ENCODE data around the gene TBC1D9.
A peak's percentile ranks its signal among the peaks of the same experiment; 100 is the strongest.
"Not testable (repeated sequence)": the region's sequence is repeated elsewhere in the genome, so short reads cannot be mapped to it uniquely, and the experiment has no call there.

Gene TBC1D9

GRCh38 chr4:140756319-140757231, at the start of gene TBC1D9:
Gene TBC1D9, minus strand, starts transcription at chr4:140756385. Its CDS starts 340 bp downstream, at chr4:140756045.
- peak; percentile 90 for DNase-seq

- no peak for DNase-seq
Measured at GRCh38 chr4:140805293-140805692, 49.1 kb upstream of the TBC1D9 start.

- DNase-seq = no peak
Measured at GRCh38 chr4:140802591-140802990, 46.4 kb upstream of the TBC1D9 start.

GRCh38 chr4:140800666-140801065, 44.5 kb upstream of the TBC1D9 start:
- no peak for DNase-seq

- no peak for DNase-seq
Measured at GRCh38 chr4:140799686-140800225, 43.6 kb upstream of the TBC1D9 start.

GRCh38 chr4:140793291-140793690, 37.1 kb upstream of the TBC1D9 start:
- no peak for DNase-seq

- DNase-seq = peak; percentile 11
Measured at GRCh38 chr4:140790765-140791164, 34.6 kb upstream of the TBC1D9 start.

- DNase-seq = no peak
Measured at GRCh38 chr4:140790171-140790570, 34.0 kb upstream of the TBC1D9 start.

GRCh38 chr4:140789759-140790158, 33.6 kb upstream of the TBC1D9 start:
- DNase-seq = peak; percentile 47

GRCh38 chr4:140782787-140783186, 26.6 kb upstream of the TBC1D9 start:
- DNase-seq = not testable (repeated sequence)

GRCh38 chr4:140781596-140781995, 25.4 kb upstream of the TBC1D9 start:
- DNase-seq = no peak

- DNase-seq = no peak
Measured at GRCh38 chr4:140777894-140778293, 21.7 kb upstream of the TBC1D9 start.

- DNase-seq = no peak
Measured at GRCh38 chr4:140777386-140777785, 21.2 kb upstream of the TBC1D9 start.

- DNase-seq = no peak
Measured at GRCh38 chr4:140776556-140776955, 20.4 kb upstream of the TBC1D9 start.

- DNase-seq = no peak
Measured at GRCh38 chr4:140774956-140775355, 18.8 kb upstream of the TBC1D9 start.

GRCh38 chr4:140774510-140774909, 18.3 kb upstream of the TBC1D9 start:
- no peak for DNase-seq

- DNase-seq = no peak
Measured at GRCh38 chr4:140769209-140769608, 13.0 kb upstream of the TBC1D9 start.

- no peak for DNase-seq
Measured at GRCh38 chr4:140764785-140765392, 8.7 kb upstream of the TBC1D9 start.

GRCh38 chr4:140762202-140762601, 6.0 kb upstream of the TBC1D9 start:
- DNase-seq = no peak

- DNase-seq = no peak
Measured at GRCh38 chr4:140757232-140757630, 1.0 kb upstream of the TBC1D9 start.

GRCh38 chr4:140755774-140756318, 339 bp downstream of the TBC1D9 start:
- DNase-seq = peak; percentile 57

GRCh38 chr4:140754918-140755773, 1.0 kb downstream of the TBC1D9 start:
- no peak for DNase-seq

- no peak for DNase-seq
Measured at GRCh38 chr4:140753329-140753728, 2.9 kb downstream of the TBC1D9 start.
